Measurements from ENCODE around the gene SOBP.

- TF ChIP-seq POLR2A (IDR thresholded peaks at IDR 0.05) (no peak), EP300 (IDR thresholded peaks at IDR 0.05) (no peak), POLR2AphosphoS5 (IDR thresholded peaks at IDR 0.05) (no peak)
- TF ChIP-seq, protein P1, sequence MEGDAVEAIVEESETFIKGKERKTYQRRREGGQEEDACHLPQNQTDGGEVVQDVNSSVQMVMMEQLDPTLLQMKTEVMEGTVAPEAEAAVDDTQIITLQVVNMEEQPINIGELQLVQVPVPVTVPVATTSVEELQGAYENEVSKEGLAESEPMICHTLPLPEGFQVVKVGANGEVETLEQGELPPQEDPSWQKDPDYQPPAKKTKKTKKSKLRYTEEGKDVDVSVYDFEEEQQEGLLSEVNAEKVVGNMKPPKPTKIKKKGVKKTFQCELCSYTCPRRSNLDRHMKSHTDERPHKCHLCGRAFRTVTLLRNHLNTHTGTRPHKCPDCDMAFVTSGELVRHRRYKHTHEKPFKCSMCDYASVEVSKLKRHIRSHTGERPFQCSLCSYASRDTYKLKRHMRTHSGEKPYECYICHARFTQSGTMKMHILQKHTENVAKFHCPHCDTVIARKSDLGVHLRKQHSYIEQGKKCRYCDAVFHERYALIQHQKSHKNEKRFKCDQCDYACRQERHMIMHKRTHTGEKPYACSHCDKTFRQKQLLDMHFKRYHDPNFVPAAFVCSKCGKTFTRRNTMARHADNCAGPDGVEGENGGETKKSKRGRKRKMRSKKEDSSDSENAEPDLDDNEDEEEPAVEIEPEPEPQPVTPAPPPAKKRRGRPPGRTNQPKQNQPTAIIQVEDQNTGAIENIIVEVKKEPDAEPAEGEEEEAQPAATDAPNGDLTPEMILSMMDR (IDR thresholded peaks at IDR 0.05), result no peak
Measured at GRCh38 chr6:107515955-107516354, 26.0 kb downstream of the SOBP start.

Data from upper lobe of left lung (tissue), 4 donors.